ENCODE measurements around the gene OSBPL3.
"Not testable (repeated sequence)": the region's sequence is repeated elsewhere in the genome, so short reads cannot be mapped to it uniquely, and the experiment has no call there.

Gene OSBPL3

GRCh38 chr7:25024066-25024465 is 44.1 kb upstream of the OSBPL3 start:
- no peak for TF ChIP-seq MAX (IDR thresholded peaks at IDR 0.05; ENCODE audit: low read depth, low read length)
- no peak for TF ChIP-seq POLR2A (IDR thresholded peaks at IDR 0.05; ENCODE audit: extremely low read depth, insufficient read length)
- TF ChIP-seq MYC (IDR thresholded peaks at IDR 0.05; ENCODE audit: low read depth, low read length) = no peak
- no peak for TF ChIP-seq CTCF (IDR thresholded peaks at IDR 0.05; ENCODE audit: low read depth, low read length)

GRCh38 chr7:25017671-25018070 is 37.7 kb upstream of the OSBPL3 start:
- not testable (repeated sequence) for H3K4me3 ChIP-seq (ENCODE audit: low read depth, low read length); DNase-seq (ENCODE audit: low read depth)

More at GRCh38 chr7:25024066-25024465, 44.1 kb upstream of the OSBPL3 start:
- DNase-seq (ENCODE audit: low read depth) = no peak
- no peak overlapping the region for H3K4me3 ChIP-seq (ENCODE audit: low read depth, low read length)

- no peak for DNase-seq (ENCODE audit: low read depth)
- no peak overlapping the region for H3K4me3 ChIP-seq (ENCODE audit: low read depth, low read length)
- TF ChIP-seq MYC (IDR thresholded peaks at IDR 0.05; ENCODE audit: low read depth, low read length) (no peak), CTCF (IDR thresholded peaks at IDR 0.05; ENCODE audit: low read depth, low read length) (no peak), POLR2A (IDR thresholded peaks at IDR 0.05; ENCODE audit: extremely low read depth, insufficient read length) (no peak), MAX (IDR thresholded peaks at IDR 0.05; ENCODE audit: low read depth, low read length) (no peak)
Measured at GRCh38 chr7:25014756-25015155, 34.8 kb upstream of the OSBPL3 start.

GRCh38 chr7:25012710-25013109 is 32.7 kb upstream of the OSBPL3 start:
- H3K4me3 ChIP-seq (ENCODE audit: low read depth, low read length); DNase-seq (ENCODE audit: low read depth): not testable (repeated sequence)

- DNase-seq (ENCODE audit: low read depth) = no peak
- H3K4me3 ChIP-seq (ENCODE audit: low read depth, low read length) = no peak overlapping the region
- no peak for TF ChIP-seq MYC (IDR thresholded peaks at IDR 0.05; ENCODE audit: low read depth, low read length)
- TF ChIP-seq MAX (IDR thresholded peaks at IDR 0.05; ENCODE audit: low read depth, low read length) = no peak
- no peak for TF ChIP-seq POLR2A (IDR thresholded peaks at IDR 0.05; ENCODE audit: extremely low read depth, insufficient read length)
- TF ChIP-seq CTCF (IDR thresholded peaks at IDR 0.05; ENCODE audit: low read depth, low read length) = no peak
Measured at GRCh38 chr7:25012254-25012653, 32.3 kb upstream of the OSBPL3 start.

- H3K4me3 ChIP-seq (ENCODE audit: low read depth, low read length) = no peak overlapping the region
- peak; percentile 12 for DNase-seq (ENCODE audit: low read depth)
- TF ChIP-seq MYC (IDR thresholded peaks at IDR 0.05; ENCODE audit: low read depth, low read length) = no peak
- TF ChIP-seq POLR2A (IDR thresholded peaks at IDR 0.05; ENCODE audit: extremely low read depth, insufficient read length) = no peak
- TF ChIP-seq MAX (IDR thresholded peaks at IDR 0.05; ENCODE audit: low read depth, low read length) = no peak
- TF ChIP-seq CTCF (IDR thresholded peaks at IDR 0.05; ENCODE audit: low read depth, low read length) = no peak
Measured at GRCh38 chr7:25009257-25009656, 29.3 kb upstream of the OSBPL3 start.

GRCh38 chr7:25007668-25008067 is 27.7 kb upstream of the OSBPL3 start:
- no peak overlapping the region for H3K4me3 ChIP-seq (ENCODE audit: low read depth, low read length)
- no peak for TF ChIP-seq MAX (IDR thresholded peaks at IDR 0.05; ENCODE audit: low read depth, low read length)
- no peak for TF ChIP-seq CTCF (IDR thresholded peaks at IDR 0.05; ENCODE audit: low read depth, low read length)
- TF ChIP-seq POLR2A (IDR thresholded peaks at IDR 0.05; ENCODE audit: extremely low read depth, insufficient read length) = no peak
- TF ChIP-seq MYC (IDR thresholded peaks at IDR 0.05; ENCODE audit: low read depth, low read length) = no peak
- DNase-seq (ENCODE audit: low read depth) = no peak
